NCI-H2227 (cell line): ENCODE measurements around the gene KHDRBS2.
A peak's percentile ranks its signal among the peaks of the same experiment; 100 is the strongest.

Experiments
- DNase-seq: peaks from one replicate; lab custom pipeline; 2025; ENCODE audit not compliant: unreplicated experiment; lab: John Stamatoyannopoulos, UW

The KHDRBS2 gene

DNA sequence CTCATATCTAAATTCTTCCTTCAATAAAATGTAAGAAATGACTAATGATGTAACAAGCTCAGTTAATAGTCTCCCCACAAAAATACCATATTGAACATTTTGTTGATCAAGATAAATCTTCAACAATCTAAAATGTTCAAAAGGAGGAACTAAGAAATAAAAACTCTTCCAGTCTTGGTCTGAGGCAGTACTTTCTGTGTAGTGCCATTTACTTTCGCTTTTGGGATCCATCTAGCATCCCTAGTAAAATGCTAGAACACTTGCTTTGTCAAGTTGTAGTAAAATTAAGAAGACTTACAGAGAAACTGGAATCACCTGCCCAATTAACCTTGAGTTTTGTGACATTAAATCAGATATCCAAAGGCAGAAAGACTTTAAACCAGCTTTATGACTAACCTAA lies 246.4 kb downstream of the KHDRBS2 start:
- no peak for DNase-seq

DNA sequence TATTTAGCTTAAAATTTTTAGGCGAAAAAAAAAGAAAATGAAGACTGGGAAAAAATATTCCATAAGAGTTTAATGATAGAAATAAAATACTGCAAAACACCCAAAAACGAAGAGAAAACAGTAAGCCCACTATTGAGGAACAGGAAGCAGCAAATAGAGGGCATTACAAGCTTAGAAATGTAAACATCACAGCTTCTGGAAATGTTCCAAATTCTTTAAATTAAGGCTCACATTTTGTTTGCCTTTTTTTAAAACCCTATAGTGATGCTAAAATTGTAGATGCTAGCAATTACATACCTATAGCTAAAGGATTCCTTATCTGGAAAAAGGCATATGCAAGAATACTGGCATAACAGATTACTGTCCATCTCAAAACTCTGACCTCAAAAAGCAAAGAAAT lies 248.6 kb downstream of the KHDRBS2 start:
- no peak for DNase-seq

DNA sequence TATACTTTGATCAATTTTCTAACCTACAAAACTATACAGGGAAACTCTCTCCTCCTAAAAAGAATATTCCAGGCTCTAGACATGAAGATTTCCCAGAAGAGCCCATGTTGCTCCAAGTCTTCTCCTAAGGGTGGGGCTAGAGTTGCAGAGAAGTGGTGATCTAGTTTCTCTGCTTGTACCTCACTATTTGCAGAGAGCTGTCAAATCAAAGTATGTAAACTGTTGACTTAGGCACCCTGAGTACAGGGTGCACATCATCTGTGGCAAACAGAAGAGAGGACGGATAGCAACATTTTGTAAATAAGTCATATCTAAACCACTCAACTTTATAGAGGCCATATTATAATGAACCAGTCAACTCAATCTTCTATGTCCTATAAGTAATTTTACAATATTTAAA lies 250.1 kb downstream of the KHDRBS2 start:
- DNase-seq, result no peak

DNA sequence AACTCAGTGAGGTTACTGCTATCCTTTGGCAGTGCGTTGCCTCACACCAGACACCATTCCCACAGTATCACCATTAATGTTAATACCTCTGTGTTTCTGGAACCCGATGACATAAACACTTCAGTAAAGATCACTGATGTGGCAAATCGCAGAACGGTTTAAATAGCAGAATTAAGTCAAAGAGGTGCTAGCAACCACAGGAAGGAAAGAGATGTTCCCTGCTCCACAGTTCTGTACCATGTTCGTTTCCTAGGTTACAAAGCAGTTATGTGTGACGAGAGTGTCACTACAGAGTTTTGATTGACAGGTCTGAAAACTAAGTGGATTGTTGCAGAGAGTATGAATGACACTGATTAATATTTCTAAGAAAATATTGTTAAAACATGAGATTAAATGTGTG lies 272.3 kb downstream of the KHDRBS2 start:
- DNase-seq, result peak; percentile 5

DNA sequence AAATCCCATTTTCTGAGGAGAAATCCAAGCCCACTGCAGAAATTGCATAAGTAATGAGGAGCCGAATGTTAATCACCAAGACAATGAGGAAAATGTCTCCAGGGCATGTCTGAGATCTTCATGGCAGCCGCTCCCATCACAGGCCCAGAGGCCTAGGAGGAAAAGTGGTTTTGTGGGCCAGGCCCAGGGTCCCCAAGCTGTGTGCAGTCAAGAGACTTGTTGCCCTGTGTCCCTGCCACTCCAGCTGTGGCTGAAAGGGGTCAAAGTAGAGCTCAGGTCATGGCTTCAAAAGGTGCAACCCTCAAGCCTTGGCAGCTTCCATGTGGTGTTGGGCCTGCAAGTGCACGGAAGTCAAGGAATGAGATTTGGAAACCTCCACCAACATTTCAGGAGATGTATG lies 276.6 kb downstream of the KHDRBS2 start:
- no peak for DNase-seq

DNA sequence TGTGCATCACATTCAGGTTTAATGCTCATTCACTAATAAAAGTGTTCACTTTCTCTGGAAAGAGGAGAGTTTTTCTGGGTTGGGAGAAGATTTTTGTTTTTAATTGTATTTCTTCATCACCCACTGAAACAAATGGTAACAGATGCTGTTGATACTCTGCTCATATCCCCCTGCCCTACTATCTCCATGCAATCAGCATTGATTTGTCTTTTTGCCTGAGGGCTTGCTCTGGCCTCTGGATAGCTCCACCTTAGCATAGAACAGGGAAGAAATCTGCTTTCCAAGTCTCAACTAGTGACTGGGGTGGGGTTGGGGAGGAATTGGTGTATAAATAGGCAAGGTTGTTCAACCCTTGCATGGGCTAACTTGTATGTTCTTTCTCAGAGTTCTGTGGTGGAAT lies 296.4 kb downstream of the KHDRBS2 start:
- no peak for DNase-seq

DNA sequence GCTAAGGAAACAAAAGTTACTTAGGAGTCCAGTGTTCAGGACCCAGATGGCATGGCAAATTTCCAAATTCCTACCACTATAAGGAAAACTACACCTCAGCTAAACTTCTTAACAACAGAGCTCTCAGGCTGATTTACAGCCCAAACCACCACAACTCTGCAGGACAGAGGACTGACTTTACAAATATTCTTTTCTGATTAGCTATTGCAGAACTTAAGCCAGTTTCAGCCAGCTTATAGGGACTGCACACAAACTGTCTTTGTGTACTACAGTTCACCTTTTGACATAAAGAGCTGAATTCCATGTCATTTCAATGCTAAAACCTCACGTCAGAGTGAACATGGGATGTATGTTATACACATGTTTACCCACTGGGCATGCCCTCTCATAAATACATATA lies 305.4 kb downstream of the KHDRBS2 start:
- DNase-seq, result no peak

DNA sequence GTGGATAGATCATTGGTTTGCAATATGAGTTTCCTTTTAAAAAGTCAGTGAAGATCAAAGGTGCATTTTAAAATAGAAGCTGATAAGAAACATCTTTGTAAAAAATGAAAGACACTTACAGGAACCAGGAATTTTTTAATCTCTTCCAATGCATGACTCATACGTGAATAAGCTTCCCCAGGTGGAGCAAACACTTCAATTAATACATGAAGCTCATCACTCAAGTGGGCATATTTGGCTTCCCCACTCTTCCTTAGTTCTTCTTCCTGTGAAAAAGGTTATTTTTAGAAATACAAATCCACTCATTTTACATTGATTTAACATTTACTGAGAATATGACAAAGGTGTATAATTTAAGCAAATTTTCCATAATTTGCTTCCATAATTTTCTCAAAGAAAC lies 308.1 kb downstream of the KHDRBS2 start:
- no peak for DNase-seq

DNA sequence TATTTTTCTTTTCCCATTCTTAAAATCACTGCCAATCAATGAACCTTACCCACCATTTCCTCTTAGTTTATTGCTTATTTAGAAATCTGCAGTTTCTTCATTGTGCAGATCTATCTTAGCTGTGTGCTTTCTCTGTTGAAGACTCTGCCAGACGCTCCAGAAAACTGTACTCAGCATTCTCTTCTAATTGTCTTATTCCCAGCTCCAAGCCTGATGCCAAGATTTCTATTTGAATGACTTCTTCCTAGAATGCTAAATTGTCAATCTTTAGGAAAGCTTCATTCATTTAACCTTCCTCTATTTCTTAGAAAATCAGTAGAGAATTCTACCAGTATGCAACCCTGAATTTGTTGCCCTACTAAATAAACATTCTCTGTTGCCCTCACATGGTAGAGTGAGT lies 308.9 kb downstream of the KHDRBS2 start:
- no peak for DNase-seq

DNA sequence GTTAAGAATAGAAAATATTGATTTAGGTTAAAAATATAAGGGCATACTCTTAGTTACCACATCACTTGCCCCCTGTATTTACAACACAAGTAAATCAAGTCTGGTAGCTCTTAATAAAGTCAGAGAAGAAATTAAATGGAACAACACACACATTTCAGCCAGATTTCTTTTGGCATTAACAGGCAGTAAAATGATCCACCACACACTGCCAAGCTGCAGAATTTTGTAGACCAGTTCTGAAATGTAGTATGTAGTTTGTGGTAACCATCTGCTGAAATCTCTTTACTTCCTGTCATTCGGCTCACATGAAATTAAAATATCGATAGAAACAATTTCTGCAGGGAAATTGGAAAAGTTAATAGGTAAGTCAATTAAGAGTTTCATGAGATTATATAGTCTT lies 326.8 kb downstream of the KHDRBS2 start:
- no peak for DNase-seq

DNA sequence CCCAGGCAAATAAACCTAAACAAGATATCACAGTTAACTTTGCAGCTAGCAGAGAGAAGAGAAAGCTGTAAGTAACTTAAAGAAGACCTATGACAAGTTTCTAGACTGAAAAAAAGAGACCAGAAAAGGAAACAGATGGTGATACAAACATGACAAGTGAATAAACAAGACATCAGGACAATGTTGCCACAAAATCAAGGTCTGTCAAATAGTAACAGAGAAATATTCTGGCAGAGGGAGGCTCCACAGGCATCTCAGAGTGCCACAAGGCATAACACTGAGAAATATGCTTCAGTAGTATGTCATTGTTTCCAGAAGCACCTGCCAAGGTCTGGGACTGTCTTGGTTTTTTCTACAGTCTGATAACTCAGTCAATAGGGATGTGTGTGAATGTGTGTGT lies 332.2 kb downstream of the KHDRBS2 start:
- no peak for DNase-seq

DNA sequence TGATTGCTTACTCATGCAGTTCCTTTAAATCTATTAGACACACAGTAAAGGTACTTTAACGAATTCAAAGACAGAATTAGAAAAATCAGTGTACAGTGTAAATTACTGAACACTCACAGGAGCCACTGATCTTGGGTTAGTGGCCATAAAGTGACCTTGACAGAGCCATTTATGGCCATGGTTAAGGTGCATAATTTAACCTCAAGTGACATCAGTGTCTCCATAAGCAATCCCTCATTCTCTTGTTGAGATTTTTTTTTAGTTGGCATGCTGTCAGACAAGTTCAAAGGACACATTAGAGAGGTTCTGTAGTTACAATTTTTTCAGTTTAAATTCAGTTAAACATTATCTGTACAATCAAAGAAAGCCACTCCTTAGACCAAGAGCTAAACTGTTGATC lies 334.4 kb downstream of the KHDRBS2 start:
- DNase-seq, result no peak

DNA sequence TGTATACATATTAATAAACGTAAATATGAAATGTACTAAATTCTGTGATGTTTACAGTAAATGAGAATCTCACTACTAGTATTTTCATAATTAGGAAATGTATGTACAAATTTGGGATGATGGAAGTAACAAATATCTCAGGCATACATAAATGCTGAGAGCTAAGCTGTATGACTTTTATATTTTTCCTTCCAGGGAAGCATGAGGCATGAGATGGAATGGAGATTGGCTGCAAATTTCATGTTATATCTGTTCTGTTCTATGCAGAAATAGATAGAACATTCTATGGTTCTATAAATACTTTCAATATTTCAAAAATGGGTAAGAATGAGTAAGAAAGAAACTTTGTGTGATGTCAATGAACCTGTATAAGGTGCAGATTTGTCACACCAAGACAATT lies 335.2 kb downstream of the KHDRBS2 start:
- no peak for DNase-seq

DNA sequence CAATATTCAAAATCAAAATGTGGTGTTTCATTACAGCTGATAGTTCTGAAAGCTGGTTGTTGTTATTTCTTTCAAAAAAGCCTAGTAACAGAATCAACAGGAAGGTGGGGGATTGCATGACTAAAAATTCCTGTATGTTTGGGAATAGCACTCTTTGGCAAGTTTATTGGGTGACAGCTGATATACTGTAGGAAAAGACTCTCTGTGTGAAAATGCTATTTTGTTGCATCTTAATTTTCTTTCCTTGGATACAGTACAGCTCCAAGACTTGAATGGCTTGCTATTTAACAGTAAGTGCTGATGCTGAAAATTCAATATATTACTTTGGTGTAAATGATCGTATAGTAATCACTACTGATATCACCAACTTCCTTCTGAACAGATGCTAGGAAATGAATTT lies 336.1 kb downstream of the KHDRBS2 start:
- no peak for DNase-seq

DNA sequence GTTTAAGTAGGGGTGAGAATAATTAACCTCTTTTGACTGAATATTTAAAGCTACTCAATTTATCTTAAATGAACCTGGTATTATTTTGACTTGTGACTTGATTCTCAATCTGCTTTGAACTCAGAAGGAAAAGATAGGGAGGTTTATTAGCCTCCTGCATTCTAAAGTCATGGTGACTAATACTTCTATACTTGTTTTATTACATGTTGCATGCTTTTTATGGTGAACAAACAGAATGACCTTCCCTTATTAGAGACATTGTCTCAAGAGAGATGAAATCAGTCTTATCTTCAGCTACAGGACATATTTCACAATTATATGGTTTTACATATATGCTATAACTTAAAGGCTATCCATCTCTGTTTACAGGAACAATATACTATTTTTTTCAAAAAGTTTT lies 336.9 kb downstream of the KHDRBS2 start:
- DNase-seq, result no peak

DNA sequence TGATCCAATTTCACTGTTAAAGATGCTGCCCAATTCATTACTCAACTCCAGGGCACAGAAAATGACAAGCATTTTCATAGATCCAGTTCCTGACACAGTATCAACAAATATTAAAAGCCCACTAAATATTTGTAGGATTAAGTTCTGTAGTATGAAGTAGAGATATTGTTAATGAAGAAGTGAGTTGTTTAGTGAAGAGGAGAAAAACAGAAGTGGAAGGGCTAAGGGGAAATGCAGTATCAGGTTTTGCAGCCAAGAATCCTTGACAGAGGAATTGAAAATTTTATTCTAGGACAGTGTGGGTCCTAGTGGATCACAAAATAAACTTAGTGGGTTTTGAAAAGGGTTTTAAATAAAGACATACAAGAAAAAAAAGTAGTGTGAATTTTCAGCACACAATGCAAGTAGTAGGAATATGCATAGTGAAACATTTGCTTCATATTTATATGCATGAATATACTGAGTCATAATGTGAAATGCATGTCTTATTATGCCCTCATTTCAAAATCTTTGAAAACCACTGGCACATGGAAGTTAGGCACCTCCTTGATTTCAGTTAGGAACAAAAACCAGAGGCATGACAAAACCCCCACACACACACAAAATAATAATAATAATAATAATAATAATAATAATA lies 338.6 kb downstream of the KHDRBS2 start:
- DNase-seq, result no peak

DNA sequence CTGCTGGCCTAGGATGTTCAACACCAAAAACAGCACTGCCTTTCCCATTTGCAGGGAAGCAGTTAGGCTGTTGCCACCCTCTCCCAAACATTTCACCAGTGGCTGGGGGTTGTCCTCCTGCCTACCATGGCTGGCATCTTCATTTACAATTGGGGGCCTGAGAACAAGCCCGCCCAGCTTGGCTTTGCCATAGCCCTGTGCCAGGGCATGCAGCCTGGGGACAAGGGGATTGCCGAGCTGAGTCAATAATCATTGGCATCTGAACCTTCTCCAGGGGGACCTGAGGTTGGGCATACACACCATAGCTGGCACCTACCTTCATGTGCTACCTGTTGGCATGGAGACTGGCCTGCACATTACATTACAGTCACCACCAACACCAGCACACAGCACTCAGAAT lies 345.1 kb downstream of the KHDRBS2 start:
- DNase-seq, result no peak

DNA sequence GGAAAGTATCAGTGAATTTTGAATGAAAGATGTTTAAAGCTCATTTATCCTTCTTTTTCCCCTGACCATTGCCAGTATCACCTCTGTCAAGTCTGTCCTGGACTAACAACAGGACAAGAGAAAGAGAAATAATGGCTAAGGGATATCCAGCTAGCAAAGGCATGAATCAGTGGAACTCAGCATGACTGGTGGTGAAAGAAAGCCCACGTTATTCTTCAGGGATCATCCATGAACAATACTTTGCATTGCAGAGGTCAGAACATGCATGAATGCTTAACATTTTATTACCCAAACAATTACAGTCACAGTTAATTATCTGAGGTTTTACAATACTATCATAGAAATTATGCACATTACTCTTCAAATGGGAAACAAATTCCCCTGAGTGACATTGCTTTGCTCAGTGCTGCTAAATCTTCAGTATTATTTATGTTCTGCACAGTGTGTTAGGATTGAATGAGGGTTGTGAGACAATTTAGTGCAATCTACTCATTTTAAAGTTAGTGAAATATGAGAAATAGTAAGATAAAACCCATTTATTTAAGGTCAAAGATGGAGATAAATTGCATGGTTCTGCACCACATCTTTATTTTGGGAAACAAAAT lies 350.7 kb downstream of the KHDRBS2 start:
- no peak for DNase-seq

DNA sequence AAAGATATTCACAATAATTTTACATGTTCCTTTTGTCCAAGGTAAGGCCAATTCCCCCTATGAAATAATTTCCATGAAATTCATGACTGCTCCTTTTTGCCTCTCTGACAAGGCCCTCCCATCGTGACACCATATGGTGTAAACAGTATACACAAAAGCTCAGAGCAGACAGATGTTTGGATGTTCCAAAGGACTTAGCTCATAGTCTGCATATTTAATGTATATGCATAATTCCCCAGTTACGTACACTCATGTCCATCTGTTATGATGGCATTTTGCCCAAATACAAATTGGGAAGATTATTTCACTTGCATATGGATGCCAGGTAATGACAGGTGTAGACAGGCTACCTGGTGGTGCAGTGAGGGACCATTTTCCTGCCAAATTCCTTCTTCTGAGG lies 376.5 kb downstream of the KHDRBS2 start:
- DNase-seq, result no peak

DNA sequence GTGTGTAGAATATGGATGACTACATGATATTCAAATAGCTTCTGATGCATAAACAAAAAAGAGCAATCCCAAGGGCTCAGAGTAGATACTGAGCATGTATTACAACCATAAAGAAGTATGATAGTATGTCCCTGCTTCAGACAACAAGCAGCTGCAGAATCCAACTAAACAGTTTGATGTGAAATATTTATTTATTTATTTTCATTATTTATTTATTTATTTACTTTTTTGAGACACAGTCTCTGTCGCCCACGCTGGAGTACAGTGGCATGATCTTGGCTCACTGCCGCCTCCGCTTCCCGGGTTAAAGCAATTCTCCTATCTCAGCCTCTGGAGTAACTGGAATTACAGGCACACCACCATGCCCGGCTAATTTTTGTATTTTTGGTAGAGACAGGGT lies 384.3 kb downstream of the KHDRBS2 start:
- DNase-seq, result no peak

DNA sequence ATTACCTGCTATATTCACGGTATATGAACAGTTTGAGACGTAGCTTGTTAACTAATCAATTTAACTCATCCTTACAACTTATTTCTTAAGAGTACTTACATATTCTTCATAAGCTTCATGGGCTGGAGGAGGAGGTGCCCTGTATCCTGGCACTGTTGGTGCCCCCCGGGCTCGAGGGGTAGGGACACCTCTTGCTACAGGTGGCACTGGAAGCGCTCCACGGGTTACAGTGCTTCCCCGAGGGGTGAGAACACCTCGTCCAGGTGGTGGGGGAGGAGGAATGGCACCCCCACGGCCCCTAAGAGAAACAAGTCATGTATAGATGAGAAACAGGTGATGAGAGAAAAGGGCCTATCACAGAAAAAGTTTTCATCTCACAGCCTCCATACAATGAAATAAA lies 391.5 kb downstream of the KHDRBS2 start:
- no peak for DNase-seq

DNA sequence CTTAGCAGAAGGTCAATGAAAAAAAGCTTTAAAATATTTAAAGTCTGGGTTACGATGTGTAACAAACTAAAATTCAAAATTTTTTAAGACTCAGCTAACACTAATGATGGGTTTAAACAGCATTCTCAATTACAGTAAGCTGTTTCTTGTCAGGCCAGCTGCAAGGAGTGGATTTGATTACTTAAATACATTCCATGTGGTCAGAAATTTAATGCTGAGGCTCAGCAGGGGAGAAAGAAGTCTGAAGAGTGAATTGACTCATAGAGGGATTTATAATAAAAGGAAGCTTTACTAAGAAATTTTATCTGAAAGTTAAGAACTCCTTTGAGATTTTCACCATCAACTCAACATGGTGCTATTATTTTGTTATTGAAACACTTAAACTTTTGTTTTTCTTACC lies 398.6 kb downstream of the KHDRBS2 start:
- DNase-seq, result peak; percentile 2

DNA sequence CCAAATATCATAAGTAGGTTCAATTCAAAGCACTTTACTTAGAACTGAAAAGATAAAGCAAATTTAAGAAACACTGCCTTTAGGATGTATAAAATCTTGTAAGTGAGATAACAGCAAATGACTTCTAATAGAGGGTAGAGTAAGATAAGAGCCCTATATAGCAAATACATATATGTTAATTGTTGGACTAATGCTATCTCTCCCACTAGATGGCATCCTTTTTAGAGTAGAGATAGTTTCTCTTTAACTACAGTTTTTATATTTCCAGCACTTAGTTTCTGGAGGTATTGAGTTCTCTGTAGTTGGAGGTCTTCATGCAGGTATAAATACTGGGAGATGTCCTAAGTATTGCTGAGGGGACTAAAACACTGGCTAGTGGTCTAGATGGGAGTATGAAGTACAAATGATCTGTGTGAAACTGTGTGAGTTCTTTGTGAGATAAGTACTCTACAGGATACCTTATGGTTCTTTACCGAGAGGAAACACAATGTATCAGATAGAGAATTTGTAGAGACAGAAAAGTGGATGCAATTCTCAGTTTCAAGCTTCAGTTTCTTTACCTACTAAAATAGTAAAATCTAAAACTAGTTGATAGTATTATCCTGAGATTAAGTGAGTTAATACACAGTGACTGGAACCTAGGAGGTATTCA lies 399.3 kb downstream of the KHDRBS2 start:
- no peak for DNase-seq
